GM21619 (cell line): ENCODE data around the gene COPS9.

Experiments
- ATAC-seq: cut with Tn5 transposase; IDR thresholded peaks from one replicate; pipeline ENCODE4 v1.9.1; 2021; ENCODE audit not compliant: unreplicated experiment

COPS9 gene

DNA sequence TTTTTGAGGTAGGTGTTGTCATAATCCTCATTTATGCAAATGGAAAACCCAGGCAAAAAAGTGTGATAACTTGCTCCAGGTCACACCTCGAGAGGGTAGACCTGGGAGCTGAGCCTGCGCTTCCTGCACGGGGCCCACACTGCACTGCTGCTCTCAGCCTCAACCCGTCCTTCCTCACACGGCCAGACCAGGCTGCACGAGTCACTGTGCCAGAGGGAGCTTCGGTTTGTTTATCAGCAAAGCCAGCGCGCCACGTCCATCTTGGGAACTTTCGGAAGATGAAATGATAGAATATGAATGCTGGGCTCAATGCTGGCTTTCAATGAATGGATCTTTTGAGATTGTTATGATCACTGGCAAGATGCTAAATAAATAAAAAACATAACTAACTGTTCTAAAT lies 14.4 kb downstream of the COPS9 start:
- no peak for ATAC-seq

DNA sequence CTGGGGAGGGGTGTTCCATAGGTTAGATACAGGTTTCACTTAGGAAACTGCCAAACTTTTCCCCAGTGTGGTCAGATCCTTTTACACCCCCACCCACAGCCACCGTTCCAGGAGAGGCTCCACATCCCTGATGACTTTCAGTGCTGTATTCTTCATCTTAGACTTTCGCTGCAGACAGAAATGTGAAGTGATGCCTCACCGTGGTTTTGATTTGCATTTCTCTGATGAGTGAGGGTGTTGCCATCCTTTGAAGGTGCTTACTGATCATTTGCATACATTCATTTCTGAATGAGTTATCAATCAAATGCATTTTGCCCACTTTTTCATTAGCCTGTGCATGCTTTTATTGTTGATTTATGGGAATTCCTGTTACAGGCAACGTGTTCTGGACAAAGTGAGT lies 14.9 kb downstream of the COPS9 start:
- ATAC-seq = peak; percentile 79

DNA sequence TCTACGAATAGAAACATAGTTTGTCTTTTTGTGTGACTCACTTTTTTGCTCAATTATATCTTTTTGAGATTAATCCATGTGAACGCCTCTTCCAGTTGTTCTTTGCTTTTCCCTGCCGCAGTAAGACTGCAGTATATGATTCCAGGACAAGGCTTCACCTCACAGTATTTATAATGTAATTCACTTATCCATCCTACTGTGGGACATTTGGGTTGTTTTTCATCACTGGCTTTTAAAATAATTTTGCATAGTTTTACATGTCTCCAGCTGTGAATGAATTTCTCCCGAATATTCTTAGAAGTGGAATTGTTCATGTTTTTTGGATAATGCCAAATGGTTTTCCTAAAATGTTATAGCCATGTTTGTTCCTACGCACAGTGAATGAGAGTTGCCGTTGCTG lies 21.9 kb downstream of the COPS9 start:
- ATAC-seq = no peak

DNA sequence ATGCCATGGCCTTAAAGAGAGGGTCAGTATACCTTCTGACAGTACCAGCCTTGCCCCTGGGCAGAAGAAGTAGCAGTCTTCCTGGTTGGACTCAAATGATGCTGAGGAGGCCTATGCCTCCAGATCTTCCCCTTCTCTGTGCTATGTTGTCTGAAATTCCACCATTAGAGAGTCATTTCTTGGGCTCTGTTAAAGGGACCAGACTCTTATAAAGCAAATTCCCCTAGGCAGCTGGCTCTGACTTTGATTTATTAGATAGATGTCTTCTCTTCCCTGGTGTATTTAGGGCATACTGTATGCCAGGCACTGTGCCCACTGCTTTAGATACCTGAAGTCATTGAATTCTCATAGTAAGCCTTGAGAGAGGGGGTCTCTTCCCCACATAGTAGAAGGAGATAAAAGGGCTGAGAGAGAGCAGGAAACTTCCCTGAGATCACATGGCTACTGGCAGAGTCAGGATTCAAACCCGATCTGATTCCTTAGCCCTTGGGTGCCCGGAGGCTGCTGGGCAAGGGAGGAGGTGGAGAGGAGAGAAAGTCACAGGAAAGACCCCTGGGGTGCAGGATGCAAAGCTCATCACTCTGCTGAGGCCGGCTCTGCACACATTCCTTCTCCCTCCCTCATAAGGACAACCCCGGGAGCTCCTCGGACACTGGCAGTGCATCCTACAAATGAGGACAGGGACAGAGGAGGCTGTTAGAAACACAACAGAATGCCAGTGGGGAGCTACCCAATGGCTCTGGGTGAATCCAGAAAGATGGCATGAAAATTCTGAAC lies 23.0 kb downstream of the COPS9 start:
- no peak for ATAC-seq

DNA sequence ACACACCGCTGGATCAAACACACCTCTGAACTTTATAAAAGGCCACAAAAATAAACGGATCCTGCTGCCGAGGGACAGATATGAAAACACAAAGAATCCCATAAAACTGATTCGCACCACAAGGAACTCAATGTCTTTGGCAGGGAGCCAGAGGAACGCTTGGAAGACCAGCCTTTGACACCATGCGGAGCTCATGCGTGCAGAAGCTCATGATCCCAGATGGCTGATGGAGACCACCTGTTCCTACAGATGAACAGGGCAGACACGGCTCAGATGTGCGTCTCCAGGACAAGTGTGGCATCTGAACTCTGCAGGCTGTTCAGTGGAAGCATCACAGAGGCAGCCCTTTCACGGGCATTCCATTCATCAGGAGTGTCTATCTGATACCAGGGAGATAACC lies 24.9 kb downstream of the COPS9 start:
- no peak for ATAC-seq

DNA sequence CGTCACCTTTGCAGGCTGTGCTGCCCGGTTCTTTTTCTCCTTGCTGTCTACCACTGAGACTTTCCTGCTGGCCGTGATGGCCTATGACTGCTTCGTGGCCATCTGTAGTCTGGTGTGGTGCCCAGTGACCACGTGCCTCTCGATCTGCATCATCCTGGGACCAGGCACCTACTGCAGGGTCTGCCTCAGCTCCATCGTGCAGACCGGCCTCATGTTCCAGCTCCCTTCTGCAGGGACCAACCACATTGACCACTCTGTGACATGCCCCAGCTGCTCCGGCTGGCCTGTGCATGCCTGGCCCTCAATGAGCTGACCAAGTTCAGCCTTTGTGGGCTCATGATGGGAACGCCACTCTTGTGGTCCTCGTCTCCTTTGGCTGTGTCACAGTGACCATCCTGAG lies 26.7 kb downstream of the COPS9 start:
- ATAC-seq = no peak

DNA sequence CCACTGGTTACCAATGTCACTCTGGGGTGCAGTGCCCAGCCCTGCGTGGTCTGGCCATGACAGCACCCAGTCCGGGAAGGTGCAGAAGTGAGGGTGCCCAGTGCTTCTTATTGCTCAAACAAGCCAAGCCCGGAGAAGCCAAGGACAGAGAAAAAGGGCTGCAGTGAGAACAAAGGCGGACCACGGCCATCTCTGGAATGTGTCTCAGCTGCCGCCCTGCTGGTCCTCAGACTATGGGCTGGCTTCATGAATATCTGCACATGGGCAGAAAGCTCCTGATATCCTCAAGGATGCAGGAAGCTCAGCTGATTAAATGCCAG lies 28.7 kb downstream of the COPS9 start:
- ATAC-seq = no peak

DNA sequence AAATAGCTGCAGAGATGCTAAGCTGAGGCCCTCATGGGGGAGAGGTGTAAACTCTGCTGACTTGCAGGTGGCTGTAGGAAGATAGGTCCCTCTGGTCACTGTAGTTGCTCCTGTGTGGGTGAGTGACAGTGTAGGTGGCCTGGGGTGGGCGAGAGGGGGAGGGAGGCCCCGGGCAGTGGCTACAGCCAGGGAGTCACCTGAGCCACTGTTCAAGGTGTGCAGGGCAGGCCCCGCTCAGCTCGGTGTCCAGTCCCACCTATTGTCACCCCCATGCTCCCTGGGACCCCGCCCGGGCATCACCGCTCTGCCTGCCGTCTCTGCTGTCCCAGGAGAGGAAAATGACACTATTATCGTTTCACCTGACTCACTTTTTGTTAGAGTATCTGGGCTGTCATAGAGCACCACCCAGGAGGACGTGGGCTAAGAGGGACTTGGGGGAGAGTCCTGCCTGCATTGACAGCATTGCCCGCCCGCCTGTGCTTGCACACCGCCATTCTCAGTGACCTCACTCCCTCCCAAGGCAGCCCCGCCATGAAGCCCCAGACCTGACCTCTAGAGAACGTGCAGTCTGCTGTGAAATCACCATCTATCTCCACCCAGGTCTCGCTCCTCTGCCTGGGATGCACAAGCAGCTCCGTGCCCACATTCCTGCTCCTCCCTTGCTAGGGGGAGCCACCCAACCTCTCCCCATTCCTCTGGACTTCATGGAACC lies 29.2 kb downstream of the COPS9 start:
- no peak for ATAC-seq

DNA sequence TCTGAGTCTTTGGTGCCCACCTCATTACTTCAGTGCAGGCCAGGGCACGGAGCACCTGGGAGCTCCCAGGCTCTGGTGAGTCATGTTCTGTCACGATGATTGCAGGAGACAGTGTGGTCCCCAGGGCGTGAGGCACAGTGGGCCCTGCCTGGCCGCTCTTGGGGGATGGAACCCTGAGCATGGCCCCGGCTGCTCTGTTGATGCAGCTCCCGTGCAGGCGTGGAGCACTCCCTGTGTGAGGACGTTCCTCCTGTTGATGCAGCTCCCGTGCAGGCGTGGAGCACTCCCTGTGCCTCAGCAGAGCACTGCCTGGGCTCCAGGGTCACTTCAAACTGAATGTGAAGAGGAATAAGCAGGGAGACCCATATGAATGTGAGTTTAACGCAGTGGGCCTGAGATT lies 30.1 kb downstream of the COPS9 start:
- no peak for ATAC-seq

DNA sequence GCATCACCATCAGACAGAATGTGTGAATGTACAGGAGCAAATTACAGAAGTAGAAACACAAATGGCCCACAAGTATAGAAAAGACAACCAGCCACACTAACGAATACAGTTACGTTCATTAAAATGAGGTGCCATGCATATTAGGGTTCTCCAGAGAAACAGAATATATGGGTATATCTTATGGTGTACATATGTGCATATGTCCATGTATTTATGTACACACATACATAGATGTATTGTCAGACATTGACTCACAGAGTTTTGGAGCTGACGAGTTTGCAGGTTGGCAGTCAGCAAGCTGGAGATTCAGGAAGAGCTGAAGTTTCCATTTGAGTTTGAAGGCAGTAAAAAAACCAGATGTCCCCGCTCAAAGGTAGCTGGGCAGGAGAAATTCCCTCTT lies 33.0 kb downstream of the COPS9 start:
- no peak for ATAC-seq

DNA sequence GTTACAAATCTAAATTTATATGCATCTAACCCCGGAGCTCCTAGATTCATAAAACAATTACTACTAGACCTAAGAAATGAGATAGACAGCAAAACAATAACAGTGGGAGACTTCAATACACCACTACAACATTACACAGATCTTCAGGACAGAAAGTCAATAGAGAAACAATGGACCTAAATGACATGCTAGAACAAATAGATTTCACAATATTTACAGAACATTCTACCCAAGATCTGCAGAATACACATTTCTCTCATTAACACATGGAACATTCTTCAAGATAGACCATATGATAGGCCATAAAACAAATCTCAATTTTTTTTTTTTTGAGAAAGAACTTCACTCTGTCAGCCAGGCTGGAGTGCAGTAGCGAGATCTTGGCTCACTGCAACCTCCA lies 37.8 kb downstream of the COPS9 start:
- ATAC-seq = no peak

DNA sequence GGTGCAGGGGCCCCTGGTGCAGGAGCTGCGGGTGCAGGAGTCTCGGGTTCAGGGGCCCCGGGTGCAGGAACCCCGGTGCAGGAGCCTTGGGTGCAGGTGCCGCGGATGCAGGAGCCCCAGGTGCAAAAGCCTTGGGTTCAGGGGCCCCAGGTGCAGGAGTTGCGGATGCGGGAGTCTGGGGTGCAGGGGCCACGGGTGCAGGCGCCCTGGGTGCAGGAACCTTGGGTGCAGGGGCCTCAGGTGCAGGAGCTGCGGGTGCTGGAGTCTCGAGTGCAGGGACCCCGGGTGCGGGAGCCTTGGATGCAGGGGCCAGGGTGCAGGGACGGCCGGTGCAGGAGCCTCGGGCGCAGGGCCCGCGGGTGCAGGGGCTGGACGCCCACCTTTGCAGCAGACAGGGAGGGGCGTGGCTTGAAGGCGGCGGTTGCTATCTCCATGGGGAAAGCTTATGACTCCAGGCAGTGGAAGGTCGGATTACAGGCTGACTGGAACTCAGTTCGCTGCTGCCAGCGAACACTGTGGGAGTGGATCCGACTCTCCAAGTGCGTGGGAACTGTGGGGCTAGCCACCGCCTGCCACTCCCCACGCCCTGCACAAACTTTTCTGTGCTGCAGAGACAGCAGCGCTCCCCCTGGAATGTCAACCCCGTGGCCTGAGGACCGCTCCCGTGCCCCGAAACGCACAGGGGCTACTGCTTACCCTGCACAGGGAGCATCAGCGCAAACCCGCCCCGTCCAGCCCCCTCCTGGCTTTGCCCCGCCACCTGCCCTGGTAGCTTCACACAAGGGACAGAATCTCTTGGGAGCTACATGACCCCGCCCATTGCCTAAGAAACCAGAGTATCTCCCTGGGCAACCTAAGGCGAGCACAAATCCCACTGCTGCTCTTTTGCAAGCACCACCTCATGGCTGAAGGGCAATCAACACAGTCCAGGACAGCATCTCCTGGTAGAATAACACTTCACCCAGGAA lies 40.3 kb downstream of the COPS9 start:
- ATAC-seq = no peak

DNA sequence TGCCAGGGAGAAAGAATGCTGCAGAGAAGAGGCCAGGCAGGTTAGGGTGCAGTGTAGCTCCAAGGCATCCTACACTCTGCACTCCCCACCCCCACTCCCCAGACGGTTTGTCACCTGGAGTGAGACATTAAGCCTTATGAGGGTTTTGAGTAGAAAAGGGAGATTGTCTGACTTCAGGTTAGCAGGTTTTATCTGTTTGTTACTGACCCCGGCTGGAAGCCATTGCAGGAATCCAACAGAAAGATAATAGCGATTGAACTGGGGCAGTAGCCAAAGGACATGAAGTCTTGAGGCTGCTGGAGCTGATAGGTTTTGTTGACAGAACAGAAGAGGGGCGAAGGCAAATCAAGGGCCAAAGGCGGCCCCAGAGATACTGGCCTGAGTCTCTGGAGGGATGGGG lies 46.8 kb downstream of the COPS9 start:
- no peak for ATAC-seq

DNA sequence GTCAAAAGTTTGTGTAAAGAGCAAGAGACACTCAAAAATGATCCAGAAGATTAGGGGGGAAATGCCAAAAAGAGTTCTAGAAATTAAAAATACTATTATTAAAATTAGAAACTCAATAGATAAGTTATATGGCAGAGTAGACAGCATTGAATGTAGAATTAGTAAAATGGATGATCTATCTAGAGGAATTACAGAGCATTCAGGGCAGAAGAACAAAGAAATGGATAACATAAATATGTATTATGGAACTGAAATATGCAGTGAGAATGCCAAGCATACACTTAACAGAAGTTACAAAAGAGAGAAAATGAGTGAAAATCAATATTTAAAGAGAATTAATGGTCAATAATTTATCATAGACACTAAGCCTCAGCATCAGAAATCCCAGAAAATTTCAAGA lies 49.5 kb downstream of the COPS9 start:
- ATAC-seq = no peak
